NB4 (cell line): ENCODE data around the gene CCDC50.

Experiments
- CTCF ChIP-seq: IDR thresholded peaks from one replicate; pipeline ENCODE4 v1.5.1; 2012; ENCODE audit warnings: low read depth, low read length
- MAX ChIP-seq: IDR thresholded peaks from 2 replicates; pipeline ENCODE4 v1.6.1; 2011; ENCODE audit warnings: low read depth, low read length
- MYC ChIP-seq: IDR thresholded peaks from 2 replicates; pipeline ENCODE4 v1.6.1; 2011; ENCODE audit warnings: low read depth, low read length
- POLR2A ChIP-seq: IDR thresholded peaks from 2 replicates; pipeline ENCODE4 v1.6.1; 2011; ENCODE audit warnings: mild to moderate bottlenecking; ENCODE audit not compliant: insufficient read length; ENCODE audit errors: extremely low read depth

GRCh38 chr3:191441687-191442086, 112.5 kb downstream of the CCDC50 start:
- no peak for TF ChIP-seq CTCF
- no peak for TF ChIP-seq POLR2A
- no peak for TF ChIP-seq MAX
- TF ChIP-seq MYC, result no peak
